ENCODE data around the gene EIF4B.

Gene EIF4B

DNA sequence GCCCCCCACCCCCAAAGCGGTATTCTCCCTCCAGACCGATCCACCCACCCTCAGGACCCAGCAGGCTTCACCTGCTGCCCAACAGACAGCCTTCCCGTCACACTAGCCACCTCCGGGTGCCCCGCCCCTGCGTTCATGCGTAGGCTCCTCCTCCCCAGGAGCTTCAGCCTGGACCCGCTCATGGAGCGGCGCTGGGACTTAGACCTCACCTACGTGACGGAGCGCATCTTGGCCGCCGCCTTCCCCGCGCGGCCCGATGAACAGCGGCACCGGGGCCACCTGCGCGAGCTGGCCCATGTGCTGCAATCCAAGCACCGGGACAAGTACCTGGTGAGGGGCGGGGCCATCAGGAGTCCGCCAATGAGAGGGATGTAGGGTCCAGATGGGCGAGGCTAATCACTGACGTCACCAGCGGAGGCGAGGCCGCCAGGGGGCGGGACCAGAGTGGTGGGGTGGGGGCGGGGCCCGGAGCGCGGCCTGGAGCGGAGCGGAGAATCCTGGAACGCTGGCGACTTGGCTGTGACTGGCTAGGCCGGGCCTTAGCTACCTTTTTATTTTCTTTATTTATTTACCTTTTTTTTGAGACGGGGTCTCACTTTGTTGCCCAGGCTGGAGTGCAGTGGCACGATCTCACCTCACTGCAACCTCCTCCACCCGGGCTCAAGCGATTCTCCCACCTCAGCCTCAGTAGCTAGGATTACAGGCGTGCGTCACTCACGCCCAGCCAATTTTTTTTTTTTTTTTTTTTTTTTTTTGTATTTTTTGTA is 48.0 kb downstream of the EIF4B start:
- peak overlapping the region; percentile 98 for H3K4me3 Mint-ChIP-seq
- peak; percentile 92 for ATAC-seq (ENCODE audit: low read depth)
- H3K36me3 Mint-ChIP-seq, result no peaks in the 10 kb centered on the region

GRCh38 chr12:53055471-53056266 is 49.4 kb downstream of the EIF4B start:
- peaks cover 10% of the 10 kb centered on the region for H3K4me1 Mint-ChIP-seq
- H3K27ac Mint-ChIP-seq, result no peak overlapping the region

More for the DNA sequence above, 48.0 kb downstream of the EIF4B start:
- DNase-seq (ENCODE audit: low spot score in 2 of 2), result peak; percentile 90 to 91
- Mint-ChIP-seq H3K4me1 (peaks cover 10% of the 10 kb centered on the region), H3K27me3 (peaks cover 2% of the 10 kb centered on the region), H3K27ac (peak overlapping the region; percentile 93), H3K9me3 (no peaks in the 10 kb centered on the region)

GRCh38 chr12:53056296-53056695 is 50.0 kb downstream of the EIF4B start:
- Mint-ChIP-seq H3K36me3 (no peaks in the 10 kb centered on the region), H3K9me3 (no peaks in the 10 kb centered on the region), H3K4me3 (no peak overlapping the region), H3K27ac (no peak overlapping the region), H3K4me1 (peaks cover 10% of the 10 kb centered on the region), H3K27me3 (peaks cover 4% of the 10 kb centered on the region)
- no peak for ATAC-seq (ENCODE audit: low read depth)
- DNase-seq (ENCODE audit: low spot score in 2 of 2), result no peak

More at GRCh38 chr12:53055471-53056266, 49.4 kb downstream of the EIF4B start:
- Mint-ChIP-seq H3K36me3 (no peaks in the 10 kb centered on the region), H3K9me3 (no peaks in the 10 kb centered on the region), H3K4me3 (peak overlapping the region; percentile 28), H3K27me3 (peaks cover 4% of the 10 kb centered on the region)
- ATAC-seq (ENCODE audit: low read depth) (no peak), DNase-seq (ENCODE audit: low spot score in 2 of 2) (no peak)

GRCh38 chr12:53056901-53057300 is 50.6 kb downstream of the EIF4B start:
- Mint-ChIP-seq H3K27ac (no peak overlapping the region), H3K4me1 (peaks cover 10% of the 10 kb centered on the region), H3K27me3 (peaks cover 4% of the 10 kb centered on the region), H3K36me3 (no peaks in the 10 kb centered on the region), H3K9me3 (no peaks in the 10 kb centered on the region), H3K4me3 (no peak overlapping the region)
- ATAC-seq (ENCODE audit: low read depth) (no peak), DNase-seq (ENCODE audit: low spot score in 2 of 2) (no peak)

GRCh38 chr12:53057816-53058500 is 51.7 kb downstream of the EIF4B start:
- no peak overlapping the region for H3K4me3 Mint-ChIP-seq
- H3K9me3 Mint-ChIP-seq, result no peaks in the 10 kb centered on the region
- H3K27me3 Mint-ChIP-seq, result peaks cover 4% of the 10 kb centered on the region
- ATAC-seq (ENCODE audit: low read depth) (no peak), DNase-seq (ENCODE audit: low spot score in 2 of 2) (no peak)
- peaks cover 10% of the 10 kb centered on the region for H3K4me1 Mint-ChIP-seq
- H3K27ac Mint-ChIP-seq, result no peak overlapping the region
- H3K36me3 Mint-ChIP-seq, result no peaks in the 10 kb centered on the region

- DNase-seq (ENCODE audit: low spot score in 2 of 2), result no peak
- no peak for ATAC-seq (ENCODE audit: low read depth)
- H3K4me3 Mint-ChIP-seq, result no peak overlapping the region
- H3K36me3 Mint-ChIP-seq, result peaks cover 2% of the 10 kb centered on the region
- H3K9me3 Mint-ChIP-seq, result no peaks in the 10 kb centered on the region
- no peak overlapping the region for H3K27ac Mint-ChIP-seq
- H3K27me3 Mint-ChIP-seq, result peaks cover 4% of the 10 kb centered on the region
- H3K4me1 Mint-ChIP-seq, result peaks cover 6% of the 10 kb centered on the region
Measured at GRCh38 chr12:53058674-53059433, 52.6 kb downstream of the EIF4B start.

- DNase-seq (ENCODE audit: low spot score in 2 of 2), result no peak
- no peak for ATAC-seq (ENCODE audit: low read depth)
- H3K4me1 Mint-ChIP-seq, result no peaks in the 10 kb centered on the region
- no peak overlapping the region for H3K4me3 Mint-ChIP-seq
- no peaks in the 10 kb centered on the region for H3K9me3 Mint-ChIP-seq
- no peak overlapping the region for H3K27ac Mint-ChIP-seq
- H3K27me3 Mint-ChIP-seq, result peaks cover 4% of the 10 kb centered on the region
- peaks cover 4% of the 10 kb centered on the region for H3K36me3 Mint-ChIP-seq
Measured at GRCh38 chr12:53059434-53060063, 53.3 kb downstream of the EIF4B start.

- Mint-ChIP-seq H3K36me3 (peaks cover 9% of the 10 kb centered on the region), H3K4me3 (no peak overlapping the region), H3K4me1 (no peaks in the 10 kb centered on the region), H3K9me3 (no peaks in the 10 kb centered on the region), H3K27ac (no peak overlapping the region), H3K27me3 (peaks cover 4% of the 10 kb centered on the region)
- ATAC-seq (ENCODE audit: low read depth) (no peak), DNase-seq (ENCODE audit: low spot score in 2 of 2) (no peak)
Measured at GRCh38 chr12:53060064-53060720, 53.9 kb downstream of the EIF4B start.

- H3K27ac Mint-ChIP-seq, result no peak overlapping the region
- H3K4me1 Mint-ChIP-seq, result no peaks in the 10 kb centered on the region
- H3K9me3 Mint-ChIP-seq, result no peaks in the 10 kb centered on the region
- DNase-seq (ENCODE audit: low spot score in 2 of 2) (no peak), ATAC-seq (ENCODE audit: low read depth) (no peak)
- peaks cover 4% of the 10 kb centered on the region for H3K27me3 Mint-ChIP-seq
- H3K36me3 Mint-ChIP-seq, result peaks cover 11% of the 10 kb centered on the region
- no peak overlapping the region for H3K4me3 Mint-ChIP-seq
Measured at GRCh38 chr12:53060721-53061276, 54.5 kb downstream of the EIF4B start.

DNA sequence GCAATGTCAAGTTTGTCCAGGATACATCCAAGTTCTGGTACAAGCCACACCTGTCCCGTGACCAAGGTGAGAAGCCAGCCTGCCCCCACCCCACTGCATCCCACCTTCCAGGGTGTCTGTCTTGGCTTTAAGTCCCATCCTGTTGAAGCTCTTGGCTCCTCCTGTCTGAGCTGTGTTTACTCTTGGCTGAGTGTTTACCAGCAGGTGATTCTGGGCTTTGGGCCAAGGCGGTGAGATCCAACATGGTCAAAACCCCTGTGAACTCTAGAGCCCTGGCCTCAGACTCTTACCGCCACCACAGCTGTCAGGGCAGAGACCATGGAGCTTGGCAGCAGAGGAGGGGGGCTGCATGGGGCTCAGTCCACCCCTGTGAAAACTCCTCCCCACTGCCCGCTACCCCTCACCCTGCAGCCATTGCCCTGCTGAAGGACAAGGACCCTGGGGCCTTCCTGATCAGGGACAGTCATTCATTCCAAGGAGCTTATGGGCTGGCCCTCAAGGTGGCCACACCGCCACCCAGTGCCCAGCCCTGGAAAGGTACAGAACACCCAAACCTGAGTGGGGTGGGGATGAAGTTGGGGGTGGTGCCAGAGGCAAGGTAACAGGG is 55.3 kb downstream of the EIF4B start:
- DNase-seq (ENCODE audit: low spot score in 2 of 2) (no peak), ATAC-seq (ENCODE audit: low read depth) (no peak)
- Mint-ChIP-seq H3K9me3 (no peaks in the 10 kb centered on the region), H3K4me3 (no peak overlapping the region), H3K36me3 (peaks cover 14% of the 10 kb centered on the region), H3K27me3 (peaks cover 4% of the 10 kb centered on the region), H3K4me1 (peaks cover 2% of the 10 kb centered on the region), H3K27ac (no peak overlapping the region)

- peaks cover 15% of the 10 kb centered on the region for H3K36me3 Mint-ChIP-seq
- no peak overlapping the region for H3K4me3 Mint-ChIP-seq
- H3K9me3 Mint-ChIP-seq, result no peaks in the 10 kb centered on the region
- DNase-seq (ENCODE audit: low spot score in 2 of 2) (no peak), ATAC-seq (ENCODE audit: low read depth) (no peak)
- H3K27me3 Mint-ChIP-seq, result peaks cover 4% of the 10 kb centered on the region
- no peak overlapping the region for H3K27ac Mint-ChIP-seq
- peaks cover 2% of the 10 kb centered on the region for H3K4me1 Mint-ChIP-seq
Measured at GRCh38 chr12:53062011-53062961, 56.0 kb downstream of the EIF4B start.

All from memory B cell (primary cell).